Measurements from ENCODE around the gene ENTR1.

Gene ENTR1

GRCh38 chr9:136359774-136360718, 50.4 kb downstream of the ENTR1 start:
- Histone ChIP-seq H3K4me3 (ENCODE audit: low read length in 2 of 2) (no peak overlapping the region), H3K27me3 (ENCODE audit: control insufficient read depth in 1 of 2, insufficient read depth in 2 of 2, low read length in 2 of 2) (peaks cover 0 to 6% of the 10 kb centered on the region in 2 donors), H3K4me1 (ENCODE audit: control insufficient read depth, insufficient read depth, low read length) (peaks cover 35% of the 10 kb centered on the region), H3K27ac (ENCODE audit: low read length) (peak overlapping the region; percentile 84), H3K36me3 (ENCODE audit: control insufficient read depth in 2 of 2, insufficient read depth in 2 of 2, low read length in 2 of 2) (peaks cover 0 to 2% of the 10 kb centered on the region in 2 donors), H3K9ac (ENCODE audit: low read length in 2 of 2) (no peak overlapping the region), H3K9me3 (ENCODE audit: control insufficient read depth in 2 of 2, low read length in 2 of 2) (no peaks in the 10 kb centered on the region)

DNA sequence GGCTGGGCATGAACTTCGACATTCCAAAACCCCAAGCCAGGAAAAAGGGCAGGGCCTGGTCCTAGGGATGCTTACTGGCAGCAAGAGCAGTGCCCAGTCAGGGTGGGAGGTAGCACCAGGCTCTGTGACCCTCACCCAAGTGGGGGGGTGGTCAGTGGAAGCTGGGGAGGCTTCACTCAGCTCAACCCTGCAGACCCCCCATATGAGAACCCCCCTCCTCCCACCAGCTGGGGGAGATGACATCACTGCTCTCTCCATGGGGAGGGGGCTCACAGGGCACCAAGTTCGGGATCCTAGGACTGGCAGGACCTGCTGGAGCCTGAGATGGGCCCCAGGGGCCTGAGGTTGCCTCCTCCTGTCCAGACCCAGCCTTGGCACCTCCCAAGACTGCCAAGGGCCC, 51.5 kb downstream of the ENTR1 start:
- H3K9me3 ChIP-seq (ENCODE audit: control insufficient read depth in 2 of 2, low read length in 2 of 2) = no peaks in the 10 kb centered on the region
- H3K9ac ChIP-seq (ENCODE audit: low read length in 2 of 2) = no peak overlapping the region
- H3K27ac ChIP-seq (ENCODE audit: low read length) = no peak overlapping the region
- peaks cover 0 to 2% of the 10 kb centered on the region in 2 donors for H3K36me3 ChIP-seq (ENCODE audit: control insufficient read depth in 2 of 2, insufficient read depth in 2 of 2, low read length in 2 of 2)
- H3K4me1 ChIP-seq (ENCODE audit: control insufficient read depth, insufficient read depth, low read length) = peaks cover 41% of the 10 kb centered on the region
- H3K4me3 ChIP-seq (ENCODE audit: low read length in 2 of 2) = no peak overlapping the region
- no peaks in the 10 kb centered on the region for H3K27me3 ChIP-seq (ENCODE audit: control insufficient read depth in 1 of 2, insufficient read depth in 2 of 2, low read length in 2 of 2)

GRCh38 chr9:136358016-136358415, 52.4 kb downstream of the ENTR1 start:
- Histone ChIP-seq H3K27me3 (ENCODE audit: control insufficient read depth in 1 of 2, insufficient read depth in 2 of 2, low read length in 2 of 2) (no peaks in the 10 kb centered on the region), H3K9me3 (ENCODE audit: control insufficient read depth in 2 of 2, low read length in 2 of 2) (no peaks in the 10 kb centered on the region), H3K9ac (ENCODE audit: low read length in 2 of 2) (no peak overlapping the region), H3K4me3 (ENCODE audit: low read length in 2 of 2) (no peak overlapping the region), H3K36me3 (ENCODE audit: control insufficient read depth in 2 of 2, insufficient read depth in 2 of 2, low read length in 2 of 2) (peaks cover 0 to 2% of the 10 kb centered on the region in 2 donors), H3K4me1 (ENCODE audit: control insufficient read depth, insufficient read depth, low read length) (peaks cover 41% of the 10 kb centered on the region), H3K27ac (ENCODE audit: low read length) (no peak overlapping the region)

DNA sequence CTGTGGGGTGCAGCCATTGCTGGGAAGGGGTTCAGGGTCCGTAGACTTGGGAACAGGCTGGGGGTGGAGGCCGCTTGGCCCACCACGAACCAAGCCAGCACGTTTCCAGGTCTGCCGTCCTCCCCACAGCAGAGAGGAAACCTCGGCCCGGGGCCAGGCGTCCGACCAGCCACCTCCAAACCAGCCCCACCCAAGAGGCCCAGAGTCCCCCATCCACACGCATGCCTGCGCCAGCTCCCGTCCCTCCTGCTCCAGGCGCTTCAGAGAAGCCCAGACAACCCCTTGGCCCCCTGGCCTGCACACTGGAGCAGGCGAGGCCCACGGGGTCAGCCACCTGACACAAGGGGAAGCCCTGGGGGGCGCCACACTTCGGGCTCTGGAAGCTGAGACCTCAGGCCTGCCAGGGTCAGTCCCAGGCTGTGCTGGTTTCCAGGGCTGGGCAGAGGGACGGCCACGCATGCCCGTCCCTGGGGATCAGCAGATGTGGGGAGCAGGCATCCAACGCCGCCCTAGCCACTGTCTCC, 53.1 kb downstream of the ENTR1 start:
- no peak overlapping the region for H3K9ac ChIP-seq (ENCODE audit: low read length in 2 of 2)
- no peak overlapping the region for H3K4me3 ChIP-seq (ENCODE audit: low read length in 2 of 2)
- H3K27ac ChIP-seq (ENCODE audit: low read length) = no peak overlapping the region
- H3K36me3 ChIP-seq (ENCODE audit: control insufficient read depth in 2 of 2, insufficient read depth in 2 of 2, low read length in 2 of 2) = peaks cover 0 to 2% of the 10 kb centered on the region in 2 donors
- H3K4me1 ChIP-seq (ENCODE audit: control insufficient read depth, insufficient read depth, low read length) = peaks cover 34% of the 10 kb centered on the region
- H3K9me3 ChIP-seq (ENCODE audit: control insufficient read depth in 2 of 2, low read length in 2 of 2) = no peaks in the 10 kb centered on the region
- no peaks in the 10 kb centered on the region for H3K27me3 ChIP-seq (ENCODE audit: control insufficient read depth in 1 of 2, insufficient read depth in 2 of 2, low read length in 2 of 2)

GRCh38 chr9:136355616-136356557, 54.5 kb downstream of the ENTR1 start:
- Histone ChIP-seq H3K36me3 (ENCODE audit: control insufficient read depth in 2 of 2, insufficient read depth in 2 of 2, low read length in 2 of 2) (peaks cover 0 to 2% of the 10 kb centered on the region in 2 donors), H3K4me3 (ENCODE audit: low read length in 2 of 2) (no peak overlapping the region), H3K27me3 (ENCODE audit: control insufficient read depth in 1 of 2, insufficient read depth in 2 of 2, low read length in 2 of 2) (no peaks in the 10 kb centered on the region), H3K4me1 (ENCODE audit: control insufficient read depth, insufficient read depth, low read length) (peaks cover 20% of the 10 kb centered on the region), H3K9me3 (ENCODE audit: control insufficient read depth in 2 of 2, low read length in 2 of 2) (no peaks in the 10 kb centered on the region), H3K9ac (ENCODE audit: low read length in 2 of 2) (no peak overlapping the region), H3K27ac (ENCODE audit: low read length) (no peak overlapping the region)

DNA sequence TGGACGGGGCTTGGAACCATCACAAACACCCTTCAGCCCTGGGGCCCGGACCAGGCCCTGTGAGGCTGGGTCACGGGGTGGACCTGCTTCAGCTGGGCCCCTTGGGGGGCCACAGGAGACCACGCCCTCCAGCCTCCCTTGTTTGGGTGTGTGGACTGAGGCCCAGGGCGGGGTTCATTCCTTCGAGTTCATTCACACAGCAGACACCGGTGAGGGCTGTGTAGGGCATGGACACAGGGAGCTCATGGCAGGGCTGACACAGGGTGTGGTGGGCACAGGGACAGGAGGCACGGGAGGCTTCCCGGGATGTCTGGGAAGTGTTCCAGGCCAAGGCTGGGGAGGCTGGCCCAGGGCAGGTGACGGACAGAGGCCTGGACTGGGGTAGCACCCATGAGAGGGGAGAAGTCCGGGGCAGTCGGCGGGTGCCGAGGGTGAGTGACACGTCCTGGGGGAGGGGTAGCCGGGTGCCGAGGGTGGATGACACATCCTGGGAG, 55.8 kb downstream of the ENTR1 start:
- Histone ChIP-seq H3K27me3 (ENCODE audit: control insufficient read depth in 1 of 2, insufficient read depth in 2 of 2, low read length in 2 of 2) (no peaks in the 10 kb centered on the region), H3K9me3 (ENCODE audit: control insufficient read depth in 2 of 2, low read length in 2 of 2) (no peaks in the 10 kb centered on the region), H3K4me1 (ENCODE audit: control insufficient read depth, insufficient read depth, low read length) (peaks cover 16% of the 10 kb centered on the region), H3K9ac (ENCODE audit: low read length in 2 of 2) (no peak overlapping the region), H3K27ac (ENCODE audit: low read length) (peak overlapping the region; percentile 37), H3K4me3 (ENCODE audit: low read length in 2 of 2) (no peak overlapping the region), H3K36me3 (ENCODE audit: control insufficient read depth in 2 of 2, insufficient read depth in 2 of 2, low read length in 2 of 2) (peaks cover 0 to 2% of the 10 kb centered on the region in 2 donors)

- Histone ChIP-seq H3K4me1 (ENCODE audit: control insufficient read depth, insufficient read depth, low read length) (peaks cover 16% of the 10 kb centered on the region), H3K9ac (ENCODE audit: low read length in 2 of 2) (no peak overlapping the region), H3K36me3 (ENCODE audit: control insufficient read depth in 2 of 2, insufficient read depth in 2 of 2, low read length in 2 of 2) (peaks cover 0 to 5% of the 10 kb centered on the region in 2 donors), H3K27me3 (ENCODE audit: control insufficient read depth in 1 of 2, insufficient read depth in 2 of 2, low read length in 2 of 2) (no peaks in the 10 kb centered on the region), H3K9me3 (ENCODE audit: control insufficient read depth in 2 of 2, low read length in 2 of 2) (no peaks in the 10 kb centered on the region), H3K27ac (ENCODE audit: low read length) (peak overlapping the region; percentile 37), H3K4me3 (ENCODE audit: low read length in 2 of 2) (no peak overlapping the region)
These were observed 56.5 kb downstream of the ENTR1 start for GRCh38 chr9:136353757-136354488.

DNA sequence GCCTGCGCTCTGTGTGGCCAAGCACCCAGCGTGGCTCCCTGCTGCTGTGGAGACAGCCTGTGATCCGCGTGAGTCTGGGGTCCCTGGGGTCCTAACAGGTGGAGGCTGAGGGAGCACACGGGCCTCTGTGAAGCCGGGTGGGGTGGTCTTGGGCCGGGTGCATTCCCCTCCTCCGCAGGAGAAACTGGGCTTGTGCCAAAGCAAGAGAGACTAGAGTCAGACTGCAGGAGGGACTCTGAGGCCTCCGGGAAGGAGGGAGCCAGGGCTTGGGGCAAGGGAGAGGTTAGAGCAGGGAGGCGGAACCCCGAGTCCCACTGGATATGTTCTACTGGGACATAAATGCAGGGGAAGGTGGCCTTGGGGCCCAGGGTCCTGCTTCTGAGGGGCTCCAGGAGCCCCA, 57.3 kb downstream of the ENTR1 start:
- Histone ChIP-seq H3K4me3 (ENCODE audit: low read length in 2 of 2) (no peak overlapping the region), H3K27ac (ENCODE audit: low read length) (no peak overlapping the region), H3K9me3 (ENCODE audit: control insufficient read depth in 2 of 2, low read length in 2 of 2) (no peaks in the 10 kb centered on the region), H3K27me3 (ENCODE audit: control insufficient read depth in 1 of 2, insufficient read depth in 2 of 2, low read length in 2 of 2) (no peaks in the 10 kb centered on the region), H3K4me1 (ENCODE audit: control insufficient read depth, insufficient read depth, low read length) (peaks cover 16% of the 10 kb centered on the region), H3K9ac (ENCODE audit: low read length in 2 of 2) (no peak overlapping the region), H3K36me3 (ENCODE audit: control insufficient read depth in 2 of 2, insufficient read depth in 2 of 2, low read length in 2 of 2) (peaks cover 0 to 5% of the 10 kb centered on the region in 2 donors)

GRCh38 chr9:136352682-136353081, 57.7 kb downstream of the ENTR1 start:
- H3K36me3 ChIP-seq (ENCODE audit: control insufficient read depth in 2 of 2, insufficient read depth in 2 of 2, low read length in 2 of 2) = peaks cover 0 to 5% of the 10 kb centered on the region in 2 donors
- no peaks in the 10 kb centered on the region for H3K9me3 ChIP-seq (ENCODE audit: control insufficient read depth in 2 of 2, low read length in 2 of 2)
- no peaks in the 10 kb centered on the region for H3K27me3 ChIP-seq (ENCODE audit: control insufficient read depth in 1 of 2, insufficient read depth in 2 of 2, low read length in 2 of 2)
- peaks cover 16% of the 10 kb centered on the region for H3K4me1 ChIP-seq (ENCODE audit: control insufficient read depth, insufficient read depth, low read length)
- H3K27ac ChIP-seq (ENCODE audit: low read length) = no peak overlapping the region
- H3K9ac ChIP-seq (ENCODE audit: low read length in 2 of 2) = no peak overlapping the region
- H3K4me3 ChIP-seq (ENCODE audit: low read length in 2 of 2) = no peak overlapping the region
